ENCODE results near the gene RFC1. TPM values are rescaled to one million over a fixed set of nuclear protein-coding genes. Genes with fewer than 3 reads are reported as not detected.
"Not testable (repeated sequence)": the region's sequence is repeated elsewhere in the genome, so short reads cannot be mapped to it uniquely, and the experiment has no call there.

RFC1 gene
- 33.5 TPM for polyA plus RNA-seq (2013)

- Histone ChIP-seq H3K4me3 (ENCODE audit: control insufficient read depth in 1 of 7, extremely low read depth in 1 of 7, insufficient read depth in 4 of 7, low read depth in 2 of 7, low read length in 6 of 7) (peak within 1 kb of the TSS; percentile 80 to 96 (median 89)), H3K9me3 (ENCODE audit: control extremely low read depth in 1 of 5, control insufficient read depth in 4 of 5, insufficient read depth in 2 of 5, low read depth in 1 of 5, low read length in 4 of 5) (peaks cover 0 to 3% (median 0%) of the 10 kb centered on the region in 5 experiments), H3K36me3 (ENCODE audit: control insufficient read depth in 4 of 4, insufficient read depth in 4 of 4, low read length in 3 of 4) (no peaks in the 10 kb centered on the region), H3K27me3 (replicated peaks in 2 of 5; ENCODE audit: control insufficient read depth in 4 of 5, insufficient read depth in 5 of 5, low read length in 4 of 5) (peaks cover 0 to 3% (median 0%) of the 10 kb centered on the region in 5 experiments), H3K4me1 (ENCODE audit: control extremely low read depth in 1 of 4, control insufficient read depth in 4 of 4, insufficient read depth in 4 of 4, low read length in 3 of 4) (peaks cover 11 to 24% (median 19%) of the 10 kb centered on the region in 4 experiments), H3K27ac (ENCODE audit: insufficient read depth in 1 of 2, low read depth in 1 of 2, low read length in 2 of 2, poor library complexity in 1 of 2, severe bottlenecking in 2 of 2) (peak within 1 kb of the TSS; percentile 74 to 82)
- POLR2A ChIA-PET, result interaction anchor here (1.0 kb wide), 1 partner anchor 9 kb away, joined by 4 read pairs; no protein-coding TSS in a partner anchor
- 0% methylated on average over 49 of the region's 60 CpGs for WGBS (ENCODE audit: insufficient coverage)
- CTCF ChIA-PET, result interaction anchor here (1.1 to 1.8 kb wide), 3 partner anchors 14 to 34 kb away, joined by 3 to 6 read pairs (median 4); no protein-coding TSS in a partner anchor
- DNase-seq, result peak; percentile 95 to 97 (median 96)
Measured at GRCh38 chr4:39365830-39366771, at the start of gene RFC1. RFC1 (minus strand) TSS chr4:39366362; CDS start chr4:39366241, 121 bp downstream.

- no peak overlapping the region for H3K27ac ChIP-seq (ENCODE audit: insufficient read depth in 1 of 2, low read depth in 1 of 2, low read length in 2 of 2, poor library complexity in 1 of 2, severe bottlenecking in 2 of 2)
- WGBS (ENCODE audit: insufficient coverage), result no CpG with 5 or more reads among the region's 2 CpGs
- no peak for DNase-seq
- no peaks in the 10 kb centered on the region for H3K27me3 ChIP-seq (replicated peaks in 2 of 5; ENCODE audit: control insufficient read depth in 4 of 5, insufficient read depth in 5 of 5, low read length in 4 of 5)
- ChIA-PET POLR2A (no interaction called here), CTCF (no interaction called here)
- no peak overlapping the region for H3K4me3 ChIP-seq (ENCODE audit: control insufficient read depth in 1 of 7, extremely low read depth in 1 of 7, insufficient read depth in 4 of 7, low read depth in 2 of 7, low read length in 6 of 7)
- H3K4me1 ChIP-seq (ENCODE audit: control extremely low read depth in 1 of 4, control insufficient read depth in 4 of 4, insufficient read depth in 4 of 4, low read length in 3 of 4), result peaks cover 0 to 2% (median 0%) of the 10 kb centered on the region in 4 experiments
- H3K9me3 ChIP-seq (ENCODE audit: control extremely low read depth in 1 of 5, control insufficient read depth in 4 of 5, insufficient read depth in 2 of 5, low read depth in 1 of 5, low read length in 4 of 5), result no peaks in the 10 kb centered on the region
- no peaks in the 10 kb centered on the region for H3K36me3 ChIP-seq (ENCODE audit: control insufficient read depth in 4 of 4, insufficient read depth in 4 of 4, low read length in 3 of 4)
Measured at GRCh38 chr4:39415678-39416283, 49.6 kb upstream of the RFC1 start.

- DNase-seq; H3K27ac ChIP-seq (ENCODE audit: insufficient read depth in 1 of 2, low read depth in 1 of 2, low read length in 2 of 2, poor library complexity in 1 of 2, severe bottlenecking in 2 of 2); H3K4me3 ChIP-seq (ENCODE audit: control insufficient read depth in 1 of 7, extremely low read depth in 1 of 7, insufficient read depth in 4 of 7, low read depth in 2 of 7, low read length in 6 of 7); POLR2A ChIA-PET; H3K4me1 ChIP-seq (ENCODE audit: control extremely low read depth in 1 of 4, control insufficient read depth in 4 of 4, insufficient read depth in 4 of 4, low read length in 3 of 4); H3K9me3 ChIP-seq (ENCODE audit: control extremely low read depth in 1 of 5, control insufficient read depth in 4 of 5, insufficient read depth in 2 of 5, low read depth in 1 of 5, low read length in 4 of 5); H3K27me3 ChIP-seq (replicated peaks in 2 of 5; ENCODE audit: control insufficient read depth in 4 of 5, insufficient read depth in 5 of 5, low read length in 4 of 5); H3K36me3 ChIP-seq (ENCODE audit: control insufficient read depth in 4 of 4, insufficient read depth in 4 of 4, low read length in 3 of 4): not testable (repeated sequence)
- WGBS (ENCODE audit: insufficient coverage), result 100% methylated on average over 1 of the region's 8 CpGs
- CTCF ChIA-PET, result interaction anchor here (1.0 to 1.3 kb wide), 2 partner anchors 35 to 156 kb away, joined by 3 read pairs; no protein-coding TSS in a partner anchor
Measured at GRCh38 chr4:39411561-39411960, 45.4 kb upstream of the RFC1 start.

- no peak overlapping the region for H3K4me3 ChIP-seq (ENCODE audit: control insufficient read depth in 1 of 7, extremely low read depth in 1 of 7, insufficient read depth in 4 of 7, low read depth in 2 of 7, low read length in 6 of 7)
- peak; percentile 14 to 45 (median 36) for DNase-seq
- H3K27ac ChIP-seq (ENCODE audit: insufficient read depth in 1 of 2, low read depth in 1 of 2, low read length in 2 of 2, poor library complexity in 1 of 2, severe bottlenecking in 2 of 2), result no peak overlapping the region
- POLR2A ChIA-PET, result no interaction called here
- H3K9me3 ChIP-seq (ENCODE audit: control extremely low read depth in 1 of 5, control insufficient read depth in 4 of 5, insufficient read depth in 2 of 5, low read depth in 1 of 5, low read length in 4 of 5), result no peaks in the 10 kb centered on the region
- H3K36me3 ChIP-seq (ENCODE audit: control insufficient read depth in 4 of 4, insufficient read depth in 4 of 4, low read length in 3 of 4), result no peaks in the 10 kb centered on the region
- H3K27me3 ChIP-seq (replicated peaks in 2 of 5; ENCODE audit: control insufficient read depth in 4 of 5, insufficient read depth in 5 of 5, low read length in 4 of 5), result no peaks in the 10 kb centered on the region
- 75% methylated on average over 1 of the region's 5 CpGs for WGBS (ENCODE audit: insufficient coverage)
- peaks cover 0 to 2% (median 0%) of the 10 kb centered on the region in 4 experiments for H3K4me1 ChIP-seq (ENCODE audit: control extremely low read depth in 1 of 4, control insufficient read depth in 4 of 4, insufficient read depth in 4 of 4, low read length in 3 of 4)
- CTCF ChIA-PET, result interaction anchor here (1.0 kb wide), 1 partner anchor 10 kb away, joined by 3 read pairs; no protein-coding TSS in a partner anchor
Measured at GRCh38 chr4:39410415-39410814, 44.3 kb upstream of the RFC1 start.

GRCh38 chr4:39407584-39407885 lies 41.4 kb upstream of the RFC1 start:
- DNase-seq, result no peak
- ChIA-PET POLR2A (no interaction called here), CTCF (interaction anchor here (0.6 to 1.0 kb wide), 2 partner anchors 498 to 870 kb away, joined by 3 to 4 read pairs; no protein-coding TSS in a partner anchor)
- WGBS (ENCODE audit: insufficient coverage), result no CpG with 5 or more reads among the region's 1 CpG
- Histone ChIP-seq H3K27ac (ENCODE audit: insufficient read depth in 1 of 2, low read depth in 1 of 2, low read length in 2 of 2, poor library complexity in 1 of 2, severe bottlenecking in 2 of 2) (no peak overlapping the region), H3K4me3 (ENCODE audit: control insufficient read depth in 1 of 7, extremely low read depth in 1 of 7, insufficient read depth in 4 of 7, low read depth in 2 of 7, low read length in 6 of 7) (no peak overlapping the region), H3K27me3 (replicated peaks in 2 of 5; ENCODE audit: control insufficient read depth in 4 of 5, insufficient read depth in 5 of 5, low read length in 4 of 5) (no peaks in the 10 kb centered on the region), H3K36me3 (ENCODE audit: control insufficient read depth in 4 of 4, insufficient read depth in 4 of 4, low read length in 3 of 4) (no peaks in the 10 kb centered on the region), H3K9me3 (ENCODE audit: control extremely low read depth in 1 of 5, control insufficient read depth in 4 of 5, insufficient read depth in 2 of 5, low read depth in 1 of 5, low read length in 4 of 5) (no peaks in the 10 kb centered on the region), H3K4me1 (ENCODE audit: control extremely low read depth in 1 of 4, control insufficient read depth in 4 of 4, insufficient read depth in 4 of 4, low read length in 3 of 4) (no peaks in the 10 kb centered on the region)

GRCh38 chr4:39406763-39407583 lies 40.8 kb upstream of the RFC1 start, which contains the start of gene KLB:
KLB (plus strand) TSS chr4:39406930; CDS start chr4:39406950, 20 bp downstream.
- H3K4me1 ChIP-seq (ENCODE audit: control extremely low read depth in 1 of 4, control insufficient read depth in 4 of 4, insufficient read depth in 4 of 4, low read length in 3 of 4), result no peaks in the 10 kb centered on the region
- ChIA-PET POLR2A (no interaction called here), CTCF (interaction anchor here (0.8 to 1.1 kb wide), 3 partner anchors 9 to 498 kb away, joined by 3 to 4 read pairs (median 3); no protein-coding TSS in a partner anchor)
- DNase-seq, result no peak
- no peaks in the 10 kb centered on the region for H3K9me3 ChIP-seq (ENCODE audit: control extremely low read depth in 1 of 5, control insufficient read depth in 4 of 5, insufficient read depth in 2 of 5, low read depth in 1 of 5, low read length in 4 of 5)
- no peaks in the 10 kb centered on the region for H3K27me3 ChIP-seq (replicated peaks in 2 of 5; ENCODE audit: control insufficient read depth in 4 of 5, insufficient read depth in 5 of 5, low read length in 4 of 5)
- 98% methylated on average over 8 of the region's 12 CpGs for WGBS (ENCODE audit: insufficient coverage)
- H3K27ac ChIP-seq (ENCODE audit: insufficient read depth in 1 of 2, low read depth in 1 of 2, low read length in 2 of 2, poor library complexity in 1 of 2, severe bottlenecking in 2 of 2), result no peak within 1 kb of the TSS
- no peaks in the 10 kb centered on the region for H3K36me3 ChIP-seq (ENCODE audit: control insufficient read depth in 4 of 4, insufficient read depth in 4 of 4, low read length in 3 of 4)
- H3K4me3 ChIP-seq (ENCODE audit: control insufficient read depth in 1 of 7, extremely low read depth in 1 of 7, insufficient read depth in 4 of 7, low read depth in 2 of 7, low read length in 6 of 7), result no peak within 1 kb of the TSS
